ENCODE results near the gene SELENOP.

Gene SELENOP

GRCh38 chr5:42787845-42788244 is 23.8 kb downstream of the SELENOP start:
- no peak for DNase-seq

GRCh38 chr5:42787073-42787472 is 24.6 kb downstream of the SELENOP start:
- no peak for DNase-seq

GRCh38 chr5:42785756-42786155 is 25.9 kb downstream of the SELENOP start:
- no peak for DNase-seq

GRCh38 chr5:42784132-42784531 is 27.6 kb downstream of the SELENOP start:
- no peak for DNase-seq

- no peak for DNase-seq
Measured at GRCh38 chr5:42781584-42781983, 30.1 kb downstream of the SELENOP start.

GRCh38 chr5:42779083-42779482 is 32.6 kb downstream of the SELENOP start:
- no peak for DNase-seq

- DNase-seq, result no peak
Measured at GRCh38 chr5:42772265-42772993, 39.3 kb downstream of the SELENOP start.

GRCh38 chr5:42770003-42770402 is 41.7 kb downstream of the SELENOP start:
- no peak for DNase-seq

GRCh38 chr5:42768106-42768504 is 43.6 kb downstream of the SELENOP start:
- DNase-seq, result no peak

- DNase-seq, result no peak
Measured at GRCh38 chr5:42767491-42768105, 44.1 kb downstream of the SELENOP start.

- DNase-seq, result no peak
Measured at GRCh38 chr5:42761791-42762190, 49.9 kb downstream of the SELENOP start.

GRCh38 chr5:42760426-42760825 is 51.3 kb downstream of the SELENOP start:
- DNase-seq, result no peak

- no peak for DNase-seq
Measured at GRCh38 chr5:42759456-42759855, 52.2 kb downstream of the SELENOP start.

- DNase-seq, result no peak
Measured at GRCh38 chr5:42756606-42757601, 54.8 kb downstream of the SELENOP start, which contains the start of gene CCDC152. CCDC152 (plus strand) TSS chr5:42756818; CDS start chr5:42759122, 2,304 bp downstream.

GRCh38 chr5:42753099-42753498 is 58.6 kb downstream of the SELENOP start:
- no peak for DNase-seq

- DNase-seq, result no peak
Measured at GRCh38 chr5:42751044-42751443, 60.6 kb downstream of the SELENOP start.

- no peak for DNase-seq
Measured at GRCh38 chr5:42750507-42750906, 61.2 kb downstream of the SELENOP start.

All from KG1 (cell line).